Measurements from ENCODE around the gene TEX12.

The TEX12 gene, protein sequence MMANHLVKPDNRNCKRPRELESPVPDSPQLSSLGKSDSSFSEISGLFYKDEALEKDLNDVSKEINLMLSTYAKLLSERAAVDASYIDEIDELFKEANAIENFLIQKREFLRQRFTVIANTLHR

DNA sequence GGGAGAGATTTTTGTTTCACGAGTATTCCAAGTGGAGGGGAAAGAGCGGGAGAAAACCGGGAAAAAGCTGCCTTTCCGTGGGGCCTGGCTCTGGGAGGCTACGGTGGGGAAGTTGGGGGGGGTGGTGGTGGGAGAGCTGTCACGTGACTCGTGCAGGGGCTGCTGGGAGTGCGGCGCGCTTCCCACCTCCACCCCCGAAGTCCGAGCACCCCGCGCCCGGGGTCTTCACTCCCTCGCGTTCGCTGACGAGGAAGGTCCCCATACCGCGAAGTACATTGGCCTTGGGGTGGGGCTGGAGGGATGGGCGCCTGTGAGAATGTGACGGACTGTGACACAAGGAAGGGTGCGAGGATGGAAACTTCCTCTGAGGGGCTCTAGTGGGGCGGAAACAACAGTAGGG is at the start of gene TEX12:
TSS of gene TEX12 (plus strand) at position 228 of the 400 bp plus-strand sequence. CDS start 1,897 bp downstream, outside the sequence.
- Histone ChIP-seq H3K36me3 (ENCODE audit: control insufficient read depth in 2 of 2, insufficient read depth in 2 of 2, low read length in 2 of 2) (no peaks in the 10 kb centered on the region), H3K27ac (ENCODE audit: low read length) (no peak within 1 kb of the TSS), H3K9ac (ENCODE audit: low read length in 2 of 2) (no peak within 1 kb of the TSS), H3K9me3 (ENCODE audit: control insufficient read depth in 2 of 2, low read length in 2 of 2) (no peaks in the 10 kb centered on the region), H3K27me3 (ENCODE audit: control insufficient read depth in 1 of 2, insufficient read depth in 2 of 2, low read length in 2 of 2) (no peaks in the 10 kb centered on the region), H3K4me3 (ENCODE audit: low read length in 2 of 2) (no peak within 1 kb of the TSS), H3K4me1 (ENCODE audit: control insufficient read depth, insufficient read depth, low read length) (no peaks in the 10 kb centered on the region)

GRCh38 chr11:112118176-112118575 is 49.0 kb upstream of the TEX12 start:
- no peaks in the 10 kb centered on the region for H3K4me1 ChIP-seq (ENCODE audit: control insufficient read depth, insufficient read depth, low read length)
- H3K9ac ChIP-seq (ENCODE audit: low read length in 2 of 2), result no peak overlapping the region
- H3K36me3 ChIP-seq (ENCODE audit: control insufficient read depth in 2 of 2, insufficient read depth in 2 of 2, low read length in 2 of 2), result no peaks in the 10 kb centered on the region
- H3K9me3 ChIP-seq (ENCODE audit: control insufficient read depth in 2 of 2, low read length in 2 of 2), result no peaks in the 10 kb centered on the region
- H3K4me3 ChIP-seq (ENCODE audit: low read length in 2 of 2), result no peak overlapping the region
- no peaks in the 10 kb centered on the region for H3K27me3 ChIP-seq (ENCODE audit: control insufficient read depth in 1 of 2, insufficient read depth in 2 of 2, low read length in 2 of 2)
- H3K27ac ChIP-seq (ENCODE audit: low read length), result no peak overlapping the region

- Histone ChIP-seq H3K27me3 (ENCODE audit: control insufficient read depth in 1 of 2, insufficient read depth in 2 of 2, low read length in 2 of 2) (no peaks in the 10 kb centered on the region), H3K36me3 (ENCODE audit: control insufficient read depth in 2 of 2, insufficient read depth in 2 of 2, low read length in 2 of 2) (no peaks in the 10 kb centered on the region), H3K9ac (ENCODE audit: low read length in 2 of 2) (no peak overlapping the region), H3K4me1 (ENCODE audit: control insufficient read depth, insufficient read depth, low read length) (no peaks in the 10 kb centered on the region), H3K4me3 (ENCODE audit: low read length in 2 of 2) (no peak overlapping the region), H3K9me3 (ENCODE audit: control insufficient read depth in 2 of 2, low read length in 2 of 2) (no peaks in the 10 kb centered on the region), H3K27ac (ENCODE audit: low read length) (no peak overlapping the region)
These were observed 45.1 kb upstream of the TEX12 start for GRCh38 chr11:112121981-112122615.

DNA sequence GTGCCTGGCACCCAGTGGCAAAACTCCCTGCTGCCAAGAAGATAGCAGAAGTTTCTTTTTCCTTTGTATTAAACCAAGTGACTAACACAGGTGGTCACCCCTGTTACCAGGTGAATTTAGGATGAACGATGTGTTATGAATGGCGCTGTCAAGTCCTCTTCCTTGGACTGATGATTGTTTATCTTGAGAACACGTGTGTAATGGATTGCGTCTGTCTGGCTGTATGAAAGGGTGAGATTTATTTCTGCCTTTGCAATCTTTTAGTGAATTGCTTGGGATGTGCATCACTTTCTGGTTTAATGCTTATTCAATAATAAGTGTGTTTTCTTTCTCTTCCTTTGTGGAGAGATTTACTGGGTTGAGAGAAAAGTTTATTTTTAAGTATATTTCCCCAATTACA is 44.0 kb upstream of the TEX12 start:
- Histone ChIP-seq H3K36me3 (ENCODE audit: control insufficient read depth in 2 of 2, insufficient read depth in 2 of 2, low read length in 2 of 2) (no peaks in the 10 kb centered on the region), H3K27ac (ENCODE audit: low read length) (no peak overlapping the region), H3K4me3 (ENCODE audit: low read length in 2 of 2) (no peak overlapping the region), H3K9ac (ENCODE audit: low read length in 2 of 2) (no peak overlapping the region), H3K27me3 (ENCODE audit: control insufficient read depth in 1 of 2, insufficient read depth in 2 of 2, low read length in 2 of 2) (no peaks in the 10 kb centered on the region), H3K4me1 (ENCODE audit: control insufficient read depth, insufficient read depth, low read length) (no peaks in the 10 kb centered on the region), H3K9me3 (ENCODE audit: control insufficient read depth in 2 of 2, low read length in 2 of 2) (no peaks in the 10 kb centered on the region)

DNA sequence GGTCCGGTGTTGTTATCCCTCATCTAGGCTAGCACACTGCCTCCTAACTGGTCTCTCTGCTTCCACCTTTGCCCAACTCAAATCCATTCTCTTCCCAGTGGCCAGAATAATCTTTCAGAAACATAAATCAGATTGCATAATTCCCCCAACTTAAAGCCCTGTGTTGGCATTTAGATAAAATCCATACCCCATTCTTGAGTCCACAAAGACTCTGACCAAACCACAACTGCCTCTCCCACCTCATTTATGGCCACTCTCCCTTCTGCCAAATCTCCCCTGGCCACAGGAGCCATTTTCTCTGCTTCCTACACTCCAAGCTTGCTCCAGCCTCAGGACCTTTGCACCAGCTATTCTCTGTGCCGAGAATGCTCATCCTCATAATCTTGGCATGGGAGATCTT is 40.1 kb upstream of the TEX12 start:
- no peak overlapping the region for H3K9ac ChIP-seq (ENCODE audit: low read length in 2 of 2)
- no peaks in the 10 kb centered on the region for H3K36me3 ChIP-seq (ENCODE audit: control insufficient read depth in 2 of 2, insufficient read depth in 2 of 2, low read length in 2 of 2)
- no peak overlapping the region for H3K4me3 ChIP-seq (ENCODE audit: low read length in 2 of 2)
- H3K27me3 ChIP-seq (ENCODE audit: control insufficient read depth in 1 of 2, insufficient read depth in 2 of 2, low read length in 2 of 2), result no peaks in the 10 kb centered on the region
- H3K4me1 ChIP-seq (ENCODE audit: control insufficient read depth, insufficient read depth, low read length), result no peaks in the 10 kb centered on the region
- no peak overlapping the region for H3K27ac ChIP-seq (ENCODE audit: low read length)
- H3K9me3 ChIP-seq (ENCODE audit: control insufficient read depth in 2 of 2, low read length in 2 of 2), result no peaks in the 10 kb centered on the region

- H3K4me1 ChIP-seq (ENCODE audit: control insufficient read depth, insufficient read depth, low read length), result no peaks in the 10 kb centered on the region
- no peak overlapping the region for H3K4me3 ChIP-seq (ENCODE audit: low read length in 2 of 2)
- no peak overlapping the region for H3K9ac ChIP-seq (ENCODE audit: low read length in 2 of 2)
- no peaks in the 10 kb centered on the region for H3K36me3 ChIP-seq (ENCODE audit: control insufficient read depth in 2 of 2, insufficient read depth in 2 of 2, low read length in 2 of 2)
- H3K27me3 ChIP-seq (ENCODE audit: control insufficient read depth in 1 of 2, insufficient read depth in 2 of 2, low read length in 2 of 2), result no peaks in the 10 kb centered on the region
- H3K9me3 ChIP-seq (ENCODE audit: control insufficient read depth in 2 of 2, low read length in 2 of 2), result no peaks in the 10 kb centered on the region
- H3K27ac ChIP-seq (ENCODE audit: low read length), result no peak overlapping the region
These were observed 38.6 kb upstream of the TEX12 start for GRCh38 chr11:112128483-112129121.

GRCh38 chr11:112129656-112130055 is 37.5 kb upstream of the TEX12 start:
- Histone ChIP-seq H3K9ac (ENCODE audit: low read length in 2 of 2) (no peak overlapping the region), H3K36me3 (ENCODE audit: control insufficient read depth in 2 of 2, insufficient read depth in 2 of 2, low read length in 2 of 2) (no peaks in the 10 kb centered on the region), H3K27ac (ENCODE audit: low read length) (no peak overlapping the region), H3K4me1 (ENCODE audit: control insufficient read depth, insufficient read depth, low read length) (no peaks in the 10 kb centered on the region), H3K27me3 (ENCODE audit: control insufficient read depth in 1 of 2, insufficient read depth in 2 of 2, low read length in 2 of 2) (no peaks in the 10 kb centered on the region), H3K9me3 (ENCODE audit: control insufficient read depth in 2 of 2, low read length in 2 of 2) (no peaks in the 10 kb centered on the region), H3K4me3 (ENCODE audit: low read length in 2 of 2) (no peak overlapping the region)

DNA sequence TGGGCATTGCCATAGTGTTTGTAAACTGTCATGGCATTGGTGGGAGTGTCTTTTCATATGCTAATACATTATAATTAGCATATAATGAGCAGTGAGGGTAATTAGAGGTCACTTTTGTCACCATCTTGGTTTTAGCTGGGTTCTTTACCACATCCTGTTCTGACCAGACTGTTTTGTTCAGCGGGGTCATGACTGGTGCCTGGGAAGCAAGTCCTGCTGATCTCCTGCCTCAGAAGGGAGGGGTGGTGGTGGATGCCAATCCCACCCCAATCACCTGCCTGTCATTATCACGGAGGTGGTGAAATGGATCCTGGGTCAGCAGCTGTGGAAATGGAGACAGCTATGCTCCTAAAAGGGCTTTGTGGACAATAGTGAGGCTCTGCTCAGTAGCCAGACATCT is 34.4 kb upstream of the TEX12 start:
- no peaks in the 10 kb centered on the region for H3K36me3 ChIP-seq (ENCODE audit: control insufficient read depth in 2 of 2, insufficient read depth in 2 of 2, low read length in 2 of 2)
- H3K4me1 ChIP-seq (ENCODE audit: control insufficient read depth, insufficient read depth, low read length), result no peaks in the 10 kb centered on the region
- H3K9me3 ChIP-seq (ENCODE audit: control insufficient read depth in 2 of 2, low read length in 2 of 2), result no peaks in the 10 kb centered on the region
- no peak overlapping the region for H3K9ac ChIP-seq (ENCODE audit: low read length in 2 of 2)
- H3K27ac ChIP-seq (ENCODE audit: low read length), result no peak overlapping the region
- no peaks in the 10 kb centered on the region for H3K27me3 ChIP-seq (ENCODE audit: control insufficient read depth in 1 of 2, insufficient read depth in 2 of 2, low read length in 2 of 2)
- no peak overlapping the region for H3K4me3 ChIP-seq (ENCODE audit: low read length in 2 of 2)

- no peak overlapping the region for H3K9ac ChIP-seq (ENCODE audit: low read length in 2 of 2)
- no peak overlapping the region for H3K27ac ChIP-seq (ENCODE audit: low read length)
These were observed 32.7 kb upstream of the TEX12 start for GRCh38 chr11:112134473-112134872.

DNA sequence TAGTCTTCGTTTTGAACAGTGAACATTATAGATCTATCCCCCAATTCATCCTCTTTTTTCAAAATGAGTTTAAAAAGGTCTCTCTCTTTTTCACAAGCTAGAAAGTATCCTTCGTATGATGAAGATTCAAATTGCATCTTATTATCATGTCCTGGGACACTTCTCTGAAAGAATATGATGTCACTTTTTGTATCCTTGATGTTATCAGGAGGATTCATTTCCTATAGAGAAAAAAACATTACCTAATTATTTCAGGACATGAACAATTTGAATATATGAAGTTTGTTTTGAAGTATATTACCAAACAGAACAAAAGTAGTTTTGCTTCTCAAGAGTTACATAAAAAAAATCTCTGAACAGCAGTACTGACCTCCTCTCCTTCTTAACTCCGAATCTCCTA is 23.6 kb upstream of the TEX12 start:
- Histone ChIP-seq H3K9me3 (ENCODE audit: control insufficient read depth in 2 of 2, low read length in 2 of 2) (no peaks in the 10 kb centered on the region), H3K27me3 (ENCODE audit: control insufficient read depth in 1 of 2, insufficient read depth in 2 of 2, low read length in 2 of 2) (no peaks in the 10 kb centered on the region), H3K4me3 (ENCODE audit: low read length in 2 of 2) (no peak overlapping the region), H3K36me3 (ENCODE audit: control insufficient read depth in 2 of 2, insufficient read depth in 2 of 2, low read length in 2 of 2) (no peaks in the 10 kb centered on the region), H3K4me1 (ENCODE audit: control insufficient read depth, insufficient read depth, low read length) (no peaks in the 10 kb centered on the region), H3K27ac (ENCODE audit: low read length) (no peak overlapping the region), H3K9ac (ENCODE audit: low read length in 2 of 2) (no peak overlapping the region)

More at GRCh38 chr11:112134473-112134872, 32.7 kb upstream of the TEX12 start:
- no peaks in the 10 kb centered on the region for H3K4me1 ChIP-seq (ENCODE audit: control insufficient read depth, insufficient read depth, low read length)
- H3K9me3 ChIP-seq (ENCODE audit: control insufficient read depth in 2 of 2, low read length in 2 of 2), result no peaks in the 10 kb centered on the region
- no peaks in the 10 kb centered on the region for H3K36me3 ChIP-seq (ENCODE audit: control insufficient read depth in 2 of 2, insufficient read depth in 2 of 2, low read length in 2 of 2)
- H3K27me3 ChIP-seq (ENCODE audit: control insufficient read depth in 1 of 2, insufficient read depth in 2 of 2, low read length in 2 of 2), result no peaks in the 10 kb centered on the region
- H3K4me3 ChIP-seq (ENCODE audit: low read length in 2 of 2), result no peak overlapping the region

GRCh38 chr11:112150517-112150916 is 16.7 kb upstream of the TEX12 start:
- H3K4me1 ChIP-seq (ENCODE audit: control insufficient read depth, insufficient read depth, low read length), result no peaks in the 10 kb centered on the region
- no peaks in the 10 kb centered on the region for H3K9me3 ChIP-seq (ENCODE audit: control insufficient read depth in 2 of 2, low read length in 2 of 2)
- no peaks in the 10 kb centered on the region for H3K27me3 ChIP-seq (ENCODE audit: control insufficient read depth in 1 of 2, insufficient read depth in 2 of 2, low read length in 2 of 2)
- H3K27ac ChIP-seq (ENCODE audit: low read length), result no peak overlapping the region
- no peak overlapping the region for H3K4me3 ChIP-seq (ENCODE audit: low read length in 2 of 2)
- no peak overlapping the region for H3K9ac ChIP-seq (ENCODE audit: low read length in 2 of 2)
- H3K36me3 ChIP-seq (ENCODE audit: control insufficient read depth in 2 of 2, insufficient read depth in 2 of 2, low read length in 2 of 2), result no peaks in the 10 kb centered on the region
